Glomerular visceral epithelial cell (primary cell): ENCODE measurements around the gene AMBP.

Experiments
- DNase-seq: peaks from one replicate; pipeline ENCODE4 v3.0.0-alpha.2; 2016; ENCODE audit errors: extremely low spot score

AMBP gene

DNA sequence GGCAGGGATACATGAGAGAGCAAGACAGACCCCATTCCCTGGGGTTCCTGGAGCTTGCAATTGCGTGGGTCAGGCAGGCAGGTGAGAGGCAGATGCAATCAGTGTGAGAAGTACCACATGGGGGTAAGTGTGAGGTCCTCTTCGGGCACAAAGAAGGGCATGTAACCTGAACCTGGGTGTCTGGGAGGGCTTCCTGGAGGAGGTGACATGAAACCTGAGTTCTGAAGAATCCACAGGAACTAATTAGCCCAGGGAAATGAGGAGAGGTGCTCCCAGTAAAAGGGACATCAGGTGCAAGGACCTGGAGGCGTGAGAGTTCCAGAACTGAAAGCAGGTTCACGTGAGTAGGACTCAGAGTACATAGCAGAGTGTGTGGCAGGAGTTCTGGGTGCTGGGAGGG lies 2.5 kb downstream of the AMBP start:
- DNase-seq: no peak

DNA sequence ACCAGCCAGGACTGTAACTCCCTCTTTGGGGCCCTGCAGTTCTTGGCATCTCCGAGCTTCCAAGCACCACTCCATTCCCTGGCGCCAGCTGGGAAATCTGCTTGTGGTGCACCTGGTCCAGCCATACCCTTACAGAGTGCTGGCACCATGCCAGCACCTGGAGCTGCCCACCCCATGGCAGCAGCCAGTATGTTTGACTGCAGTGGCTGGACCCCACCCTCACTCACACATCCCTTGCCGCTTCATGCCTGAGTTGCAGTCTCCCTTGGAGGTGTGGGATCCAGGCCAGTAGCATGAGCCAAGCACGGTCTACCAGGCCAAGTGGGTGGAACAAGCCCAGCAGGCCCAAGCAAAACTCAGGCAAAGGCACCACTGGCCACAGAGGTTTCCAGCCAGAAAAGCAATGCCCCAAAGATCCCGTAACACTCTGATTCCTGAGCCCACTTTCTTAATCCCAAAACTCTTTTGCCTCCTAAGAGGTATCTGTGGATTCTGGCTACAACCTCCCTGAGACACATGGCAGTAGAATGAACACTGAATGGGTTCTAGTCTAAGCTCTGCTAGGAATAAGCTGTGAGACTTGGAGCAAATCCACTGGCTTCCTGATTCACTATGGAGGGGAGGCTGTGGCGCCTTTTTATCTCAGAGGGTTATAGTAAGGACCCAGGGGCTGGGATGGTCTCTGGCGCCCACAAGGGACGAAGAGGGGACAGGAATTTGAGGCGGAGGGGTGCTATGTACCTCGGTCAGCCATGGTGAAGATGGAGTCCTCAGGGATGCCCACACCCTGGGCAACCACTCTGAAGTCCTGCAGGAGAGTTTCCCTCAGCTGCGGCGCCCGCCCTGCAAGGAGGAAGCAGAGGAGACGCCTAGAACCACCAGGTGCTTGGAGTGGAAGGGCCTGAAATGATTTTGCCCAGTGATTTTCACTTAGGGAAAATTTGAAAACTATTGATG lies 5.6 kb downstream of the AMBP start:
- no peak for DNase-seq

DNA sequence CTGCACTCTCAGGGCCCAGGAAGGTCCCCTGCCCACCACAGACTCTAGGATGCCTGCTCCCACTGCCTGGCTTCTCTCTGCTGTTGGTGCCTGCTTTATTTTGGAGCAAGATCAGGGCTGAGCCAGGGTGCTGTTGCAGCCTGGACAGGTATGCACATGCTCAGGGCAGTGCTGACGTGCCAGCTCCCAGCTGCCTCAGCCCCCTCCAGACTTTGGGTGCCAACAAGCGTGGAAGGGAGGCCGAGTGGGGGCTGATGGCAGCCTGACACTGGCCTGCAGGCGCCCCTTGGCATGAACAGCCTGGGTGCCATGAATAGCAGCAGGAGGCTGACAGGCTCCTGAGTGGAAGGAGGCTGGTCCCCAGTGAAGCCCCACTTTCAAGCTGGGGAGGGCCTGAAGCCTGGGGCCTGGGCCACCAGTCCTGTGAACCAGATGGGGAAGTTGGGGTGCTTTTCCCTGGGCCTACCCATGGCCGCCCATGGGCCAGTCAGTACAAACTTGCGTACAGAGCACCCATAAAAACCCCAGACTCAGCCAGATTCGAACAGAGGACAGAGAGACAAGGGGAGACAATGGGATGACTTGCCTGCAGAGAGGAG lies 6.8 kb downstream of the AMBP start:
- no peak for DNase-seq

GRCh38 chr9:114070188-114071103 lies 7.7 kb downstream of the AMBP start:
- DNase-seq: no peak

- DNase-seq: no peak
These were observed 8.5 kb downstream of the AMBP start for GRCh38 chr9:114069476-114070187.

GRCh38 chr9:114065304-114065703 lies 12.8 kb downstream of the AMBP start:
- no peak for DNase-seq

GRCh38 chr9:114061830-114062474 lies 16.1 kb downstream of the AMBP start:
- DNase-seq: no peak

DNA sequence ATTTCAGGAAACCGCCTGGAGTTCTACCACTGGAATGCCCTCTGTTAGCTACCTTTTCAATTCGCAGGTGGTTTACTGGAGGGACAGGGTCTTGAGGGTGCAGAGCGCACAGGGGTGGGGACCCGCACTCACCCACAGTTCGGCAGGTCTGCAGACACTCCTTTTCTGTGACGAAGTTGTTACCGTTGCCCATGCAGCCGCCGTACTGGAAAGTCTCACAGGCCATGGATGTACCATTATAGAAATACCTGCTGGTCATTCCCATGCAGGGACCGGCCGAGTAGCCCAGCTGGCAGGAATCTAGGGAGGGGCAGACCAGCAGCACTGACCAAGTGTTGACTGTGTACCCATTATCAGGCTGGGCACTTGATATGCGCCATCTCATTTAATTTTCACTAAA lies 16.8 kb downstream of the AMBP start:
- DNase-seq: no peak

DNA sequence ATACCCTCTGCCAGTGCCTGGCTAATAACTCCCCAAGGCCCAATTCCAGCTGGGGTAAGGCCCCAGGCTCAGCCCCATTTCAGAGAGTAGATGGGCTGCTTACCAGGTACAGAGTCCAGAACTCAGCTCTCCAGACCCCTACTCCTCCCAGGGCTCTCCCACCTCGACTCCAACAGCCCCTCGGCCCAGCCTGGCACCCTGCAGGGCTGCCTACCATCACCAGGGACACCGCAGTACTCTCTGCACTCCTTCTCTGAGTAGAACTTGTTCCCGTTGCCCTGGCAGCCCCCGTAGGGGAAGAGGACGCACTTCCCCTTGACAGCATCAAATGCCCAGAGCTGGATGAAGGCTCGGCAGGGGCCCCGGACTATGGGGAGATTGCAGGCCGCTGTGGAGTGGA lies 17.4 kb downstream of the AMBP start:
- DNase-seq: no peak

DNA sequence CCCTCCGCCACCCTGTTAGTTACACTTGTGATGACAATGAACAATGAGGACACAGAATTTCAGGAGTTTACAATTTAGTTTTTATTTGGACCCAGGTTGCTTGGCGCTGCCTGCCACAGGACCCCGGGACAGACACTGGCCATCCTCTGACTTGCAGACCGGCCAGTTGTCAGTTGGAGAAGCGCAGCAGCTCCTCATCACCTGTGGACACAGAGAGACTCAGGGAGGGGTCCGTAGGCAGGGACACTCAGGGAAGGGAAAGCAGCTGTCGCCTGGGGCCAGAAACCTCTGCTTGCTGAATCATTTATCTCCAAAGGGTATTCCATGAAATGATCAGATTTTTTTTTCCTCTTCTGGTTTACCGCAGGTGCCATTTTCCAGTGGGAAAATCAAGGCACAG lies 18.0 kb downstream of the AMBP start:
- DNase-seq: no peak

DNA sequence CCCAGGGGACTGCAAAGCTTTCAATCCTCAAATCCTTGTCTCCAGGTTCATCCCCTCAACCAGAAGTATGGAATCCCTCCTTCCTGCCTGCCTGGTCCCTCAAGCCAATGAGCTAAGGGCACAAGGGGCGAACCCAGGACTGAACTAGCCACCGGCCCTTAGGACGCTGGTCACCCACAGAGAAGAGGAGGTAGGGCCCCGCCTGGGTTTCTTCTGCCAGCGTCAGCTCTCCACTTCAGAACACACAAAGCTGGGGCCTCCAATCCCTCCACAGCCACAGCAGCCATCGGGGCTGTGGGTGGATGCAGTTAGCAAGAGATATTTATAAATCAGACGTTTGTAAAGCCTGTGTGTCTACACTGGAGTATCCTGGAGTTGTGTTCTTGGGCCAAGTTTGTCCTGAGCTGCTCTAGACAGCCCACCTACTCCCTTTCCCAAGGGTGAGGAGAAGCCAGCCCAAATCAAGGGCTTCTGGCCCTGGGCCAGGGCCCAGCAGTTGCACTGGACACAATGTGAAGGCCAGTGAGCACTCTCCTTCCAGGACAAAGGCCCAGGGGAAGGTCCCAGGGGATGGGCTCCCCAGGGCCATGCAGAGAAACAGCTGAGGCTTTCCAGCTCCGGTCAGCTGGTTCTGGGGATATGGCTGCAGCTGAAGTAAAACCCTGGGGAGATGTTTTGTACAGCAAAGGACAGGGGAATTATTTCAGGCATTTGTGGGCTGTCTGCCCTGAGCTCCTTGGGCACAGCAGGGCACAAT lies 18.9 kb downstream of the AMBP start:
- no peak for DNase-seq

DNA sequence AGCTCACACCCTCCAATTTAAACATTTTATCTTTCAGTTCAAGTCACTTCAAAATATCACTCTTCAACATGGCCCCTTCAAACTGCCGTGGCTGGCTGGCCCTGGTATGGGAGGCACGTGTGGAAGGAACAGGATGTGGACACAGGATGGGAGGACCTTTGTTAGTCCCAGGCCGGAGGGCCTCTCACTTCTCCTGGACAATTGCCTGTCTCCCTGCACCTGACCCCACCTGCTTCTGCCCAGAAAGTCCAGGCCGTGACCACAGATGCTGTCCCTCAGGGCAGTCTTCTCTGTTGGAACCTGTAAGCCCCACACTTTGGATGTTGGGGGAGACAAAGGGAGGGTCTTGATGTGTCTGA lies 19.4 kb downstream of the AMBP start:
- DNase-seq: no peak

DNA sequence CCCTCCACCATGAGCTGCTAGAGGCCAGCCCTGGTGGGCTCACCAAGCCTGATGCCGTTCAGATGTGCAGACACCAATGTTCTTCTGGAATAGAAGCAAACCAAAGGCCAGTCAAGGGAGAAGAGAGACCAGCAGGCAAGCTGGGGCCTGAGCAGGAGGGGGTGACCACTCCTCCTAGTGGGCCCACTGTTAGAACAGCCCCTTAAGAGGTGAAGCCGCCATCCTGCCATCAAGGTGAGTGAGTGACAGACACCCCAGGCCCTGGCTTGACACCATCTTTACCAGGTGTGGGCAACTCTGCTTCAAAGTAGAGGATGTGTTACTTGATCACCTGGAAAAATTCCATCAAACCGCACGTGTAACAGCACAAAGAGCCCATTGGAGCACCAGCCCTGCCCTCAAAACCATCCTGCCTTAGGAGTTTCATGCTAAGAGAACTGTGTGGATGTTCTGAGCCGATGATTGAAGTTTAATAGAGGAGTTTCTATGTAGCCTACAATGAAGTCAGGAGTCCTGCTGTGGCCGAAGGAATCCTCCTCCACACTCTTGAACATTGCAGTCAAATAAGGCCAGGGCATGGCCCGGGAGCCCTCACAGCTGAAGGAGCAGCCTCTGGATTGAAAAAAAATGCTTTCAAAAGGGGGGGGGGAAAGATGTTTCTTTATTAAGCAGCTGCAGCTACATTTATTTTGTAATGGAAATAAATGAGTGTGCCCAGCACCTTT lies 20.8 kb downstream of the AMBP start:
- DNase-seq: no peak

GRCh38 chr9:114056527-114056926 lies 21.6 kb downstream of the AMBP start:
- DNase-seq: no peak

GRCh38 chr9:114055894-114056293 lies 22.2 kb downstream of the AMBP start:
- no peak for DNase-seq

GRCh38 chr9:114055061-114055460 lies 23.0 kb downstream of the AMBP start:
- no peak for DNase-seq

GRCh38 chr9:114054191-114054690 lies 23.9 kb downstream of the AMBP start:
- no peak for DNase-seq

DNA sequence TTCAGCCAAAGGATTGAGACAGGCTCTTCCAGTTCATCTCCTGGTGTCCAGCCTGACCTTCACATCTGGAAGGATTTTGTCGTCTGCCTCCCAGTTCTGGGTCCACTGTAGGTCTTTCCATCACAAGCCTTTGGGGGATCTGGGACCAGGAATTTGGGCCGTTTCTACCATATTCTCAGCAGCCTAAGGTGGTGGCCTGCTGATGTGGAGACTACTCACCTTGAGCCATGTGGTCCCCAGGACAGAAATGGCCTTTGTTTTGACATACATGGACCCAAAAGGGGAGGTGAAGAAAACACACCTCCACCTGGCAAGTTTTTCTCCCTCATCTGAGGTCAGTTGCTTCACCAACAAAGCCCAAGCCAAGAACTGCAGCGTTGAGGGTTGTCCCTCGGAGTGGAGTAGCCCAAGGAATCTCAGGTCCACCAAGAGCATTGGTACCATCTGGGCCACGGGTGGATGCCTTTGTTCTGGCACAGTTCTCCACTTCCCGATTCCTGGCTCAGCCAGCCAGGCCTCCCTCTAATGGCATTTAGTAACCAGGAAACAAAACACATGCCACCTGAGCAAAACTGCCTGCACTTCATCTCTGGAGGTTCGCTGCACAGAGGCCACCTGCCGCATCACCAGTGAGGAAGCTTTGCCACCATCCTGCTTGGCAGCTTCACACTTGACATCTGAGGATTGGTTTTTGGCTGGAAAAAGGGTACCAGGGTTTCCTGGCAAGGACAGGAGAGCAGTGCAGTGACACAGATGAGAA lies 24.7 kb downstream of the AMBP start:
- DNase-seq: no peak

DNA sequence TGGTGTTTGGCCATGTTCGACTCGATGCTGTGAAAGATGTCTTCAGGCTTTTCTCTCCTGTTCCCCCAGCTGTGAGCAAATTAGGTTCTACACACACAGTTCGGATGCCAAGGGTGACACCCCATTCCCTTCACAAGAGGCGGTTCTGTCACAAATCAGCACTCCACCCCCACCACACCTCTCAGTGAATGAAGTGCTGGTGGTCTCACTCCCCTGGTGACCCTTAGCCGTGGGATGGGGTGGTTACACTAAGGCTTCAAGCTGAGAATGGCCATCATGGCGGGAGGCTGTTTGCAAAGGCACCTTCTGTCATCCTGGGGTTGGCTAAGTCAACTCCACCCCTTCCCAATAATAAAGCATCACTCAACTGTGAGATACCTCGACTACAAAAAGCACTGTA lies 26.4 kb downstream of the AMBP start:
- DNase-seq: no peak
